A549 (cell line): ENCODE results near the gene CTXN1. TPM values are rescaled to one million over a fixed set of nuclear protein-coding genes. Genes with fewer than 3 reads are reported as not detected.

Experiments
- ATAC-seq, 2 experiments: fragments of 200-7000 bp in 1 of 2; fragments of >200 bp in 1 of 2; cut with Nextera tagmentation in 1 of 2; cut with Tn5 transposase in 1 of 2; 3 replicates each; pipeline versions ENCODE4 v1.8.0 to v1.9.1; 2018 to 2020; ENCODE audit warnings: mild to moderate bottlenecking in 1 of 2, moderate library complexity in 1 of 2
- CTCF ChIA-PET: fragments of 300-600 bp; sonication (Branson Sonifier 250); formaldehyde crosslinking; extraction: SDS; loops from one replicate; lab custom pipeline; 2021; ENCODE audit warnings: antibody characterized with exemption, inconsistent platforms; lab: Yijun Ruan, JAX
- POLR2A ChIA-PET: fragments of 350-600 bp; formaldehyde crosslinking; extraction: SDS; loops from one replicate; lab custom pipeline; 2021; ENCODE audit warnings: antibody characterized with exemption, inconsistent platforms; lab: Yijun Ruan, JAX
- DNase-seq, 2 experiments: peaks; one replicate each; pipeline versions ENCODE4 v3.0.0 to v3.0.0-alpha.2; 2011 to 2016; ENCODE audit warnings: low read depth in 1 of 2, low spot score in 1 of 2
- FAIRE-seq: peaks from 2 replicates; lab custom pipeline; 2011; peaks lifted over from hg19 to GRCh38; lab: Jason Lieb, UNC
- H3K27ac ChIP-seq, 2 experiments: fragments of >200 bp; sonication (Bioruptor Twin); formaldehyde crosslinking; 3 replicates each; pipeline ENCODE4 v1.5.1; 2016 to 2017
- H3K4me1 ChIP-seq: fragments of >200 bp; sonication (Bioruptor Twin); formaldehyde crosslinking; 3 replicates; pipeline ENCODE4 v1.6.1; 2016
- H3K4me2 ChIP-seq: fragments of >200 bp; sonication (Bioruptor Twin); formaldehyde crosslinking; 3 replicates; pipeline ENCODE4 v1.6.1; 2016
- H3K4me3 ChIP-seq: fragments of >200 bp; sonication (Bioruptor Twin); formaldehyde crosslinking; 3 replicates; pipeline ENCODE4 v1.5.1; 2016
- H3K9me3 ChIP-seq: fragments of >200 bp; sonication (Bioruptor Twin); formaldehyde crosslinking; 3 replicates; pipeline ENCODE4 v1.6.1; 2016
- CBX8 ChIP-seq: fragments of 200-600 bp; sonication (generic); IDR thresholded peaks from 2 replicates; pipeline ENCODE4 v1.6.1; 2016
- CHD2 ChIP-seq: fragments of 150-350 bp; IDR thresholded peaks from 2 replicates; pipeline ENCODE4 v1.6.1; 2014; ENCODE audit warnings: low read length; ENCODE audit not compliant: partially characterized antibody
- CHD4 ChIP-seq: fragments of 200-600 bp; sonication (generic); IDR thresholded peaks from 2 replicates; pipeline ENCODE4 v1.6.1; 2016; ENCODE audit warnings: antibody characterized with exemption, mild to moderate bottlenecking, borderline replicate concordance
- FOSL2 ChIP-seq, 2 experiments: fragments of 450-650 bp in 1 of 2; fragments of >200 bp in 1 of 2; sonication (Bioruptor Twin) in 1 of 2; formaldehyde crosslinking; IDR thresholded peaks; 2 replicates each; pipeline versions ENCODE4 v1.5.0 to v1.6.1; 2016 to 2020; ENCODE audit warnings: mild to moderate bottlenecking in 1 of 2, moderate library complexity in 1 of 2
- FOXS1 ChIP-seq: fragments of 250-450 bp; sonication (Bioruptor Pico); IDR thresholded peaks from 2 replicates; pipeline ENCODE4 v1.5.0; 2020; ENCODE audit warnings: mild to moderate bottlenecking, moderate library complexity
- GATA3 ChIP-seq: IDR thresholded peaks from 2 replicates; pipeline ENCODE4 v1.6.1; 2012; ENCODE audit warnings: borderline replicate concordance
- HEYL ChIP-seq: fragments of 250-450 bp; sonication (Bioruptor Pico); IDR thresholded peaks from 2 replicates; pipeline ENCODE4 v1.8.0; 2021; ENCODE audit warnings: mild to moderate bottlenecking, moderate library complexity
- HOXA7 ChIP-seq: fragments of 250-450 bp; sonication (Bioruptor Pico); IDR thresholded peaks from 2 replicates; pipeline ENCODE4 v1.5.0; 2020; ENCODE audit warnings: mild to moderate bottlenecking, moderate library complexity
- HOXB13 ChIP-seq: fragments of 250-450 bp; sonication (Bioruptor Pico); IDR thresholded peaks from 2 replicates; pipeline ENCODE4 v1.5.0; 2020; ENCODE audit warnings: low read depth, mild to moderate bottlenecking, moderate library complexity
- JUNB ChIP-seq: fragments of >200 bp; sonication (Bioruptor Twin); formaldehyde crosslinking; IDR thresholded peaks from 2 replicates; pipeline ENCODE4 v1.6.1; 2016
- NR3C1 ChIP-seq: fragments of >200 bp; sonication (Bioruptor Twin); formaldehyde crosslinking; IDR thresholded peaks from 3 replicates; pipeline ENCODE4 v1.6.1; 2017
- PHF8 ChIP-seq: fragments of 200-600 bp; sonication (generic); IDR thresholded peaks from 2 replicates; pipeline ENCODE4 v1.6.1; 2016; ENCODE audit warnings: low read depth, mild to moderate bottlenecking, antibody characterized with exemption, moderate library complexity, borderline replicate concordance
- POLR2A ChIP-seq: IDR thresholded peaks from 2 replicates; pipeline ENCODE4 v1.6.1; 2012; ENCODE audit warnings: mild to moderate bottlenecking, low read length
- RARB ChIP-seq: fragments of 250-450 bp; sonication (Bioruptor Pico); IDR thresholded peaks from 2 replicates; pipeline ENCODE4 v1.8.0; 2021; ENCODE audit warnings: mild to moderate bottlenecking, moderate library complexity
- RFX5 ChIP-seq: fragments of 450-650 bp; IDR thresholded peaks from 2 replicates; pipeline ENCODE4 v1.7.1; 2014; ENCODE audit warnings: antibody characterized with exemption, mild to moderate bottlenecking, moderate library complexity
- SMC3 ChIP-seq: fragments of >200 bp; sonication (Bioruptor Twin); formaldehyde crosslinking; IDR thresholded peaks from 3 replicates; pipeline ENCODE4 v1.6.1; 2018; ENCODE audit warnings: inconsistent platforms
- TP53 ChIP-seq: fragments of 250-450 bp; sonication (Bioruptor Pico); IDR thresholded peaks from 2 replicates; pipeline ENCODE4 v1.5.0; 2021; ENCODE audit warnings: mild to moderate bottlenecking, moderate library complexity
- USF2 ChIP-seq: fragments of 450-650 bp; IDR thresholded peaks from 2 replicates; pipeline ENCODE4 v1.6.1; 2014; ENCODE audit warnings: antibody characterized with exemption
- ZFP36 ChIP-seq: fragments of 450-650 bp; IDR thresholded peaks from 2 replicates; pipeline ENCODE4 v1.6.1; 2014; ENCODE audit warnings: borderline replicate concordance; ENCODE audit not compliant: partially characterized antibody
- ZNF302 ChIP-seq: fragments of 250-450 bp; sonication (Bioruptor Pico); IDR thresholded peaks from 2 replicates; pipeline ENCODE4 v1.9.0; 2021; ENCODE audit warnings: inconsistent platforms, mild to moderate bottlenecking, moderate library complexity
- WGBS: methylation state at CpG from one replicate; pipeline ENCODE4 v1.1.6; 2017; ENCODE audit errors: missing lambda C conversion rate; 5-methylcytosine and 5-hydroxymethylcytosine counted together
- polyA plus RNA-seq, 4 experiments: library from polyadenylated mRNA; depleted of rRNA in 3 of 4; stranded (reverse); fragments of >200 nt; fragmentation: RNase III in 1 of 4; extraction: RNeasy Plus Mini Kit Qiagen cat#74134 plus additional on column Dnase treatment in 1 of 4; gene quantifications; 2 replicates in 3 of 4; 3 replicates in 1 of 4; pipeline ENCODE4 v1.2.3, GENCODE V29; 2011 to 2017
- TF ChIP-seq, protein P1 (sequence below): IDR thresholded peaks from 2 replicates; pipeline ENCODE4 v1.6.1; 2012; ENCODE audit warnings: low read depth, borderline replicate concordance

The CTXN1 gene
- polyA plus RNA-seq, 2 of the 4 experiments (the other 2 are of a cell fraction), result 1.2 to 9.9 TPM

GRCh38 chr19:7908078-7908699 is 17.7 kb downstream of the CTXN1 start:
- no peak; a peak in 1 of 6 replicates for ATAC-seq
- ChIA-PET POLR2A (interaction anchor here (0.8 kb wide), 1 partner anchor 12 kb away, joined by 3 read pairs; the partner anchor contains the start of gene SNAPC2), CTCF (interaction anchor here (0.8 to 2.2 kb wide), 4 partner anchors 8 to 39 kb away, joined by 3 to 14 read pairs (median 3); no protein-coding TSS in a partner anchor)
- no peak for DNase-seq
- TF ChIP-seq ZNF302 (CRISPR knock-in tag) (no peak), CHD4 (no peak), USF2 (no peak), RARB (no peak), FOXS1 (CRISPR knock-in tag) (no peak), NR3C1 (no peak)
- H3K9me3 ChIP-seq, result no peaks in the 10 kb centered on the region
- 82% methylated on average over 14 of the region's 14 CpGs for WGBS
- H3K4me2 ChIP-seq, result no peak overlapping the region
- H3K4me3 ChIP-seq, result no peak overlapping the region
- no peak for FAIRE-seq
- peaks cover 8% of the 10 kb centered on the region for H3K4me1 ChIP-seq
- H3K27ac ChIP-seq, result no peak overlapping the region

DNA sequence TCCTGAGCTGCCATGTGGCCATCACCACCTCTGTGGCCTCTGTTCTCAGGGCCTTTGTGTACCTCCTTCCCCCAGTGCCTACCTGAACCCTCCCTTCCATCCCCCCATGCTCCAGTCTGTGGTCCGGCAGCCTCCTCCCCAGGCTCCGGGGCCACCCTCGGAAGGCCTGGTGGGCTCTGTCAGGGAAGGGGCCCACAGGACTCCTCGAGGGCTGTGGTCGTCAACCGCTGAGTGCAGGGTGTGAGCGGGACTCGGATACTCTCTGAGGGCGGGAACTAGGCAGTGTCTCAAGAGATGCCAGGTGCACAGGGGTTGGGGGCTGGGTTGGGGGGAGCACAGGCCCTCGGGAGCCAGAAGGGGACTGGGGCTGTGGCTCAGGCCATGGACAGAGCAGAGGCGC is 18.4 kb downstream of the CTXN1 start:
- ChIA-PET CTCF (interaction anchor here (1.7 to 2.2 kb wide), 2 partner anchors 9 to 10 kb away, joined by 7 to 14 read pairs; no protein-coding TSS in a partner anchor), POLR2A (no interaction called here)
- Histone ChIP-seq H3K27ac (no peak overlapping the region), H3K9me3 (no peaks in the 10 kb centered on the region), H3K4me2 (no peak overlapping the region), H3K4me1 (peaks cover 8% of the 10 kb centered on the region), H3K4me3 (no peak overlapping the region)
- FAIRE-seq (no peak), ATAC-seq (no peak), DNase-seq (no peak)
- TF ChIP-seq PHF8 (no peak), SMC3 (no peak)
- 93% methylated on average over 8 of the region's 11 CpGs for WGBS

- FAIRE-seq (no peak), ATAC-seq (no peak), DNase-seq (no peak)
- POLR2A ChIA-PET, result interaction anchor here (0.7 kb wide), 1 partner anchor 10 kb away, joined by 3 read pairs; no protein-coding TSS in a partner anchor
- peaks cover 8% of the 10 kb centered on the region for H3K4me1 ChIP-seq
- WGBS, result 94% methylated on average over 19 of the region's 19 CpGs
- TF ChIP-seq PHF8 (no peak), RFX5 (no peak), HOXA7 (CRISPR knock-in tag) (no peak), HOXB13 (no peak), CBX8 (no peak), CHD4 (no peak), FOXS1 (CRISPR knock-in tag) (no peak)
- TF ChIP-seq, protein P1, sequence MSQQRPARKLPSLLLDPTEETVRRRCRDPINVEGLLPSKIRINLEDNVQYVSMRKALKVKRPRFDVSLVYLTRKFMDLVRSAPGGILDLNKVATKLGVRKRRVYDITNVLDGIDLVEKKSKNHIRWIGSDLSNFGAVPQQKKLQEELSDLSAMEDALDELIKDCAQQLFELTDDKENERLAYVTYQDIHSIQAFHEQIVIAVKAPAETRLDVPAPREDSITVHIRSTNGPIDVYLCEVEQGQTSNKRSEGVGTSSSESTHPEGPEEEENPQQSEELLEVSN, result no peak
- H3K4me2 ChIP-seq, result no peak overlapping the region
- H3K27ac ChIP-seq, result no peak overlapping the region
- CTCF ChIA-PET, result interaction anchor here (1.7 kb wide), 1 partner anchor 10 kb away, joined by 7 read pairs; no protein-coding TSS in a partner anchor
- no peaks in the 10 kb centered on the region for H3K9me3 ChIP-seq
- no peak overlapping the region for H3K4me3 ChIP-seq
Measured at GRCh38 chr19:7907122-7907521, 18.8 kb downstream of the CTXN1 start.

DNA sequence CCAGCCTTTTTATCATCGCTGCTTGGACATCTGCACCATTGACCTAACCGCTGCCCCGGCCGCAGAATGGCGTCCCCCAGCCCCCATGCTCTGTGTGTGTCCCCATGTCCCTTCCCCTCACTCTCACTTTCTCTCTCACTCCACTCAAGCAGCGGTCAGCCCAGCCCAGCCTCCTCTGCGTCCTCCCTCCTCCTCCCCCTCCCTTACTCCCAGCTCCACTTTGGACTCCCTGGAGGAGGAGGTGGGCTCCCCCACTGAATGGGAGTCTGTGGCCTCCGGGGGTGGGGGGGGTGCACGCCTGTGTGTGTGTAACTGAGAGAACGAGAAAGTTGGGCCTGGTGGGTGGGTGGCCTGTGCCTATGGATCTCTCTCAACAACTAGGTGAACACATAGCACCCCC is 20.1 kb downstream of the CTXN1 start:
- FAIRE-seq, result no peak
- H3K4me3 ChIP-seq, result no peak overlapping the region

More for the DNA sequence above, 20.1 kb downstream of the CTXN1 start:
- DNase-seq (no peak), ATAC-seq (no peak)
- Histone ChIP-seq H3K4me1 (peaks cover 8% of the 10 kb centered on the region), H3K9me3 (no peaks in the 10 kb centered on the region), H3K27ac (no peak overlapping the region)
- WGBS, result 88% methylated on average over 5 of the region's 10 CpGs
- POLR2A ChIA-PET, result no interaction called here
- TF ChIP-seq CHD2 (no peak), TP53 (CRISPR knock-in tag) (no peak), JUNB (no peak), NR3C1 (no peak), POLR2A (no peak), FOSL2 (IDR thresholded peaks at IDR 0.05) (no peak), FOSL2 (CRISPR knock-in tag; IDR thresholded peaks at IDR 0.05) (no peak), GATA3 (no peak), HEYL (CRISPR knock-in tag) (no peak), ZFP36 (no peak)
- TF ChIP-seq, all 56 proteins: peak for 0
- CTCF ChIA-PET, result interaction anchor here (1.7 kb wide), 1 partner anchor 11 kb away, joined by 7 read pairs; no protein-coding TSS in a partner anchor
- H3K4me2 ChIP-seq, result no peak overlapping the region
